HepG2 (cell line): ENCODE results near the gene CYP19A1. TPM values are rescaled to one million over a fixed set of nuclear protein-coding genes. Genes with fewer than 3 reads are reported as not detected.

ENCODE experiments used
- IRX3 ChIP-seq: sonication (generic); formaldehyde crosslinking; IDR thresholded peaks from 2 replicates; pipeline ENCODE4 v1.8.1; 2023; ENCODE audit warnings: mild to moderate bottlenecking, low read depth, missing genetic modification reagents, borderline replicate concordance
- KLF11 ChIP-seq: IDR thresholded peaks from 2 replicates; pipeline ENCODE4 v1.6.1; 2016; ENCODE audit warnings: missing compliant biosample characterization
- MAFG ChIP-seq: sonication (generic); formaldehyde crosslinking; IDR thresholded peaks from 2 replicates; pipeline ENCODE4 v1.5.1; 2020; ENCODE audit warnings: mild to moderate bottlenecking, missing genetic modification reagents
- NFKBIZ ChIP-seq: IDR thresholded peaks from 2 replicates; pipeline ENCODE4 v1.6.1; 2018; ENCODE audit warnings: missing genetic modification reagents, missing compliant biosample characterization
- RNF2 ChIP-seq: fragments of 450-650 bp; conservative IDR thresholded peaks from 2 replicates; pipeline ENCODE4 v1.6.1; 2016; ENCODE audit warnings: low read depth
- RXRA ChIP-seq: sonication (generic); formaldehyde crosslinking; IDR thresholded peaks from 2 replicates; pipeline ENCODE4 v1.5.1; 2020; ENCODE audit warnings: missing genetic modification reagents
- ZNF205 ChIP-seq: IDR thresholded peaks from 2 replicates; pipeline ENCODE4 v1.6.1; 2018; ENCODE audit warnings: missing biosample characterization, missing genetic modification reagents
- ZNF230 ChIP-seq: sonication (generic); formaldehyde crosslinking; IDR thresholded peaks from 2 replicates; pipeline ENCODE4 v1.4.0; 2020; ENCODE audit warnings: mild to moderate bottlenecking, missing genetic modification reagents
- ZNF296 ChIP-seq: sonication (generic); formaldehyde crosslinking; conservative IDR thresholded peaks from 2 replicates; pipeline ENCODE4 v1.5.0; 2020; ENCODE audit warnings: mild to moderate bottlenecking, missing genetic modification reagents
- polyA plus RNA-seq, 8 experiments: library from polyadenylated mRNA; depleted of rRNA in 3 of 8; stranded (reverse) in 7 of 8; unstranded in 1 of 8; fragments of >200 nt; fragmentation: Illumina TruSeq in 4 of 8; extraction: Trizol in 4 of 8; gene quantifications; 2 replicates each; pipeline versions ENCODE4 v1.2.1 to v1.2.3, GENCODE V29; 2011 to 2016; ENCODE audit warnings: low read depth in 4 of 8, missing spikeins in 1 of 8, mixed read lengths in 1 of 8; ENCODE audit not compliant: insufficient read depth in 1 of 8
- total RNA-seq, 5 experiments: library from RNA; depleted of rRNA; stranded (reverse); fragments of >200 nt; fragmentation: Illumina TruSeq; extraction: Trizol; gene quantifications; 2 replicates each; pipeline ENCODE4 v1.2.3, GENCODE V29; 2016; ENCODE audit warnings: low read depth in 1 of 5
- TF ChIP-seq, protein P1 (sequence below): sonication (generic); formaldehyde crosslinking; IDR thresholded peaks from 2 replicates; pipeline ENCODE4 v1.4.0; 2020; ENCODE audit warnings: mild to moderate bottlenecking, missing genetic modification reagents
- TF ChIP-seq, protein P2 (sequence below): sonication (generic); formaldehyde crosslinking; IDR thresholded peaks from 2 replicates; pipeline ENCODE4 v1.5.1; 2020; ENCODE audit warnings: missing genetic modification reagents, mild to moderate bottlenecking, borderline replicate concordance
- TF ChIP-seq, protein P3 (sequence below): sonication (generic); formaldehyde crosslinking; IDR thresholded peaks from 2 replicates; pipeline ENCODE4 v1.4.0; 2020; ENCODE audit warnings: missing genetic modification reagents, borderline replicate concordance
- TF ChIP-seq, protein P4 (sequence below): sonication (generic); formaldehyde crosslinking; IDR thresholded peaks from 2 replicates; pipeline ENCODE4 v1.8.0; 2022; ENCODE audit warnings: missing genetic modification reagents, mild to moderate bottlenecking, inconsistent platforms, borderline replicate concordance
- TF ChIP-seq, protein P5 (sequence below): sonication (generic); formaldehyde crosslinking; IDR thresholded peaks from 2 replicates; pipeline ENCODE4 v1.4.0; 2020; ENCODE audit warnings: missing genetic modification reagents

The CYP19A1 gene
- total and polyA plus RNA-seq, 2 of the 13 experiments (the other 11 are each of a cell fraction or from before 2014, with no cell fraction given): 10.9 to 23.0 TPM

DNA sequence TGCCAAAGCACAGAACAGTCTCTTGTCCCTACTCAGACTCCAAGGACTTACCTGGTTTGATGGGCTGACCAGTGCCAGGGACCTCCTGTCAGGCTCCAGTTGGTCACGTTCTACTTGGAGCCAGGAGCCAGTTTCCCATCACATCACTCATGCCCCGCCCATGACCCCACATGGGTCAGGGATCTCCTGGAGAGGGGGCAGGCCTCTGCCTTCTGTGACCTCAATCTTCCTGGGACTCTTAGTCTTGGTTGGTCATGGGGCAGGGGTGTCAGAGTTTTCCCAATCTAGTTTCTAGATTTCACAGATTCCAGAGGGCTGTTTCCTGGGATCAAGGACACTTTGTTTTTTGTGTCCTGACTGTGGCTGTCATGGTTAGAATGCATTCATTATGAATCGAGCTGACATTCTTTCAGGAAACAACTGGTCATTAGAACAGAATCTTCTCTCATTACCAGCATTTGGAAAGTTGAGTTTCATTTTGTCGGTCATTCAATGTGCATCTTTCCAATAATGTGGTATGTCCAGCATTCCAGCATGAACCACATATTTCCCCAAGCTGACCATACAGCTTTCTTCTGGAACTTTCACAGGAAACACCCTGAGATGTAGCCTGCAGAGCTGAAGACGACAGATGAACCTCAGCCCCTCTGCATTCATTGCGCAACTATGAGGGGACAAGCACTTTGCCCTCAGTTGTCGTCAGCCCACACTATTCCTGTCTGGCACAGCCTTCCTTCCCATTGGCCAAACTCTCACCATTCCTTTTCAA lies 19.8 kb downstream of the CYP19A1 start (continued):
- TF ChIP-seq, protein P1, sequence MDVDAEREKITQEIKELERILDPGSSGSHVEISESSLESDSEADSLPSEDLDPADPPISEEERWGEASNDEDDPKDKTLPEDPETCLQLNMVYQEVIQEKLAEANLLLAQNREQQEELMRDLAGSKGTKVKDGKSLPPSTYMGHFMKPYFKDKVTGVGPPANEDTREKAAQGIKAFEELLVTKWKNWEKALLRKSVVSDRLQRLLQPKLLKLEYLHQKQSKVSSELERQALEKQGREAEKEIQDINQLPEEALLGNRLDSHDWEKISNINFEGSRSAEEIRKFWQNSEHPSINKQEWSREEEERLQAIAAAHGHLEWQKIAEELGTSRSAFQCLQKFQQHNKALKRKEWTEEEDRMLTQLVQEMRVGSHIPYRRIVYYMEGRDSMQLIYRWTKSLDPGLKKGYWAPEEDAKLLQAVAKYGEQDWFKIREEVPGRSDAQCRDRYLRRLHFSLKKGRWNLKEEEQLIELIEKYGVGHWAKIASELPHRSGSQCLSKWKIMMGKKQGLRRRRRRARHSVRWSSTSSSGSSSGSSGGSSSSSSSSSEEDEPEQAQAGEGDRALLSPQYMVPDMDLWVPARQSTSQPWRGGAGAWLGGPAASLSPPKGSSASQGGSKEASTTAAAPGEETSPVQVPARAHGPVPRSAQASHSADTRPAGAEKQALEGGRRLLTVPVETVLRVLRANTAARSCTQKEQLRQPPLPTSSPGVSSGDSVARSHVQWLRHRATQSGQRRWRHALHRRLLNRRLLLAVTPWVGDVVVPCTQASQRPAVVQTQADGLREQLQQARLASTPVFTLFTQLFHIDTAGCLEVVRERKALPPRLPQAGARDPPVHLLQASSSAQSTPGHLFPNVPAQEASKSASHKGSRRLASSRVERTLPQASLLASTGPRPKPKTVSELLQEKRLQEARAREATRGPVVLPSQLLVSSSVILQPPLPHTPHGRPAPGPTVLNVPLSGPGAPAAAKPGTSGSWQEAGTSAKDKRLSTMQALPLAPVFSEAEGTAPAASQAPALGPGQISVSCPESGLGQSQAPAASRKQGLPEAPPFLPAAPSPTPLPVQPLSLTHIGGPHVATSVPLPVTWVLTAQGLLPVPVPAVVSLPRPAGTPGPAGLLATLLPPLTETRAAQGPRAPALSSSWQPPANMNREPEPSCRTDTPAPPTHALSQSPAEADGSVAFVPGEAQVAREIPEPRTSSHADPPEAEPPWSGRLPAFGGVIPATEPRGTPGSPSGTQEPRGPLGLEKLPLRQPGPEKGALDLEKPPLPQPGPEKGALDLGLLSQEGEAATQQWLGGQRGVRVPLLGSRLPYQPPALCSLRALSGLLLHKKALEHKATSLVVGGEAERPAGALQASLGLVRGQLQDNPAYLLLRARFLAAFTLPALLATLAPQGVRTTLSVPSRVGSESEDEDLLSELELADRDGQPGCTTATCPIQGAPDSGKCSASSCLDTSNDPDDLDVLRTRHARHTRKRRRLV (CRISPR knock-in tag): no peak
- TF ChIP-seq RXRA (CRISPR knock-in tag) (peak; percentile 74), MAFG (CRISPR knock-in tag) (no peak), IRX3 (CRISPR knock-in tag) (no peak), ZNF230 (CRISPR knock-in tag) (no peak), RNF2 (no peak), KLF11 (no peak), ZNF205 (CRISPR knock-in tag) (no peak), ZNF296 (CRISPR knock-in tag) (no peak), NFKBIZ (no peak; the same call in 1 of the 2 replicates)
- TF ChIP-seq, protein P2, sequence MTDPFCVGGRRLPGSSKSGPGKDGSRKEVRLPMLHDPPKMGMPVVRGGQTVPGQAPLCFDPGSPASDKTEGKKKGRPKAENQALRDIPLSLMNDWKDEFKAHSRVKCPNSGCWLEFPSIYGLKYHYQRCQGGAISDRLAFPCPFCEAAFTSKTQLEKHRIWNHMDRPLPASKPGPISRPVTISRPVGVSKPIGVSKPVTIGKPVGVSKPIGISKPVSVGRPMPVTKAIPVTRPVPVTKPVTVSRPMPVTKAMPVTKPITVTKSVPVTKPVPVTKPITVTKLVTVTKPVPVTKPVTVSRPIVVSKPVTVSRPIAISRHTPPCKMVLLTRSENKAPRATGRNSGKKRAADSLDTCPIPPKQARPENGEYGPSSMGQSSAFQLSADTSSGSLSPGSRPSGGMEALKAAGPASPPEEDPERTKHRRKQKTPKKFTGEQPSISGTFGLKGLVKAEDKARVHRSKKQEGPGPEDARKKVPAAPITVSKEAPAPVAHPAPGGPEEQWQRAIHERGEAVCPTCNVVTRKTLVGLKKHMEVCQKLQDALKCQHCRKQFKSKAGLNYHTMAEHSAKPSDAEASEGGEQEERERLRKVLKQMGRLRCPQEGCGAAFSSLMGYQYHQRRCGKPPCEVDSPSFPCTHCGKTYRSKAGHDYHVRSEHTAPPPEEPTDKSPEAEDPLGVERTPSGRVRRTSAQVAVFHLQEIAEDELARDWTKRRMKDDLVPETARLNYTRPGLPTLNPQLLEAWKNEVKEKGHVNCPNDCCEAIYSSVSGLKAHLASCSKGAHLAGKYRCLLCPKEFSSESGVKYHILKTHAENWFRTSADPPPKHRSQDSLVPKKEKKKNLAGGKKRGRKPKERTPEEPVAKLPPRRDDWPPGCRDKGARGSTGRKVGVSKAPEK (CRISPR knock-in tag): no peak
- TF ChIP-seq, protein P3, sequence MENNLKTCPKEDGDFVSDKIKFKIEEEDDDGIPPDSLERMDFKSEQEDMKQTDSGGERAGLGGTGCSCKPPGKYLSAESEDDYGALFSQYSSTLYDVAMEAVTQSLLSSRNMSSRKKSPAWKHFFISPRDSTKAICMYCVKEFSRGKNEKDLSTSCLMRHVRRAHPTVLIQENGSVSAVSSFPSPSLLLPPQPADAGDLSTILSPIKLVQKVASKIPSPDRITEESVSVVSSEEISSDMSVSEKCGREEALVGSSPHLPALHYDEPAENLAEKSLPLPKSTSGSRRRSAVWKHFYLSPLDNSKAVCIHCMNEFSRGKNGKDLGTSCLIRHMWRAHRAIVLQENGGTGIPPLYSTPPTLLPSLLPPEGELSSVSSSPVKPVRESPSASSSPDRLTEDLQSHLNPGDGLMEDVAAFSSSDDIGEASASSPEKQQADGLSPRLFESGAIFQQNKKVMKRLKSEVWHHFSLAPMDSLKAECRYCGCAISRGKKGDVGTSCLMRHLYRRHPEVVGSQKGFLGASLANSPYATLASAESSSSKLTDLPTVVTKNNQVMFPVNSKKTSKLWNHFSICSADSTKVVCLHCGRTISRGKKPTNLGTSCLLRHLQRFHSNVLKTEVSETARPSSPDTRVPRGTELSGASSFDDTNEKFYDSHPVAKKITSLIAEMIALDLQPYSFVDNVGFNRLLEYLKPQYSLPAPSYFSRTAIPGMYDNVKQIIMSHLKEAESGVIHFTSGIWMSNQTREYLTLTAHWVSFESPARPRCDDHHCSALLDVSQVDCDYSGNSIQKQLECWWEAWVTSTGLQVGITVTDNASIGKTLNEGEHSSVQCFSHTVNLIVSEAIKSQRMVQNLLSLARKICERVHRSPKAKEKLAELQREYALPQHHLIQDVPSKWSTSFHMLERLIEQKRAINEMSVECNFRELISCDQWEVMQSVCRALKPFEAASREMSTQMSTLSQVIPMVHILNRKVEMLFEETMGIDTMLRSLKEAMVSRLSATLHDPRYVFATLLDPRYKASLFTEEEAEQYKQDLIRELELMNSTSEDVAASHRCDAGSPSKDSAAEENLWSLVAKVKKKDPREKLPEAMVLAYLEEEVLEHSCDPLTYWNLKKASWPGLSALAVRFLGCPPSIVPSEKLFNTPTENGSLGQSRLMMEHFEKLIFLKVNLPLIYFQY: no peak
- TF ChIP-seq, protein P4, sequence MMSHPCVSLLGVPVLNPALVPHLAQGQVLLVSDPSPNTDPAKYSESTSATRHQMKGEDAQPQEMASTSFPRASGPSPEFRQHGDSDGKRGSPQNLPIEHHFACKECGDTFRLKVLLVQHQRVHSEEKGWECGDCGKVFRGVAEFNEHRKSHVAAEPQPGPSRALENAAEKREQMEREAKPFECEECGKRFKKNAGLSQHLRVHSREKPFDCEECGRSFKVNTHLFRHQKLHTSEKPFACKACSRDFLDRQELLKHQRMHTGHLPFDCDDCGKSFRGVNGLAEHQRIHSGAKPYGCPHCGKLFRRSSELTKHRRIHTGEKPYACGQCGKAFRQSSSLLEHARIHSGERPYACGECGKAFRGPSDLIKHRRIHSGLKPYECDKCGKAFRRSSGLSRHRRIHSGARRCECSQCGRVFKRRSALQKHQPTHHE (CRISPR knock-in tag): 0 out of 2 replicates have a peak, but pooled peaks have one; percentile 30
- TF ChIP-seq, protein P5, sequence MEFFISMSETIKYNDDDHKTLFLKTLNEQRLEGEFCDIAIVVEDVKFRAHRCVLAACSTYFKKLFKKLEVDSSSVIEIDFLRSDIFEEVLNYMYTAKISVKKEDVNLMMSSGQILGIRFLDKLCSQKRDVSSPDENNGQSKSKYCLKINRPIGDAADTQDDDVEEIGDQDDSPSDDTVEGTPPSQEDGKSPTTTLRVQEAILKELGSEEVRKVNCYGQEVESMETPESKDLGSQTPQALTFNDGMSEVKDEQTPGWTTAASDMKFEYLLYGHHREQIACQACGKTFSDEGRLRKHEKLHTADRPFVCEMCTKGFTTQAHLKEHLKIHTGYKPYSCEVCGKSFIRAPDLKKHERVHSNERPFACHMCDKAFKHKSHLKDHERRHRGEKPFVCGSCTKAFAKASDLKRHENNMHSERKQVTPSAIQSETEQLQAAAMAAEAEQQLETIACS (CRISPR knock-in tag): no peak
